Measurements from ENCODE around the gene ACTN4.

DNA sequence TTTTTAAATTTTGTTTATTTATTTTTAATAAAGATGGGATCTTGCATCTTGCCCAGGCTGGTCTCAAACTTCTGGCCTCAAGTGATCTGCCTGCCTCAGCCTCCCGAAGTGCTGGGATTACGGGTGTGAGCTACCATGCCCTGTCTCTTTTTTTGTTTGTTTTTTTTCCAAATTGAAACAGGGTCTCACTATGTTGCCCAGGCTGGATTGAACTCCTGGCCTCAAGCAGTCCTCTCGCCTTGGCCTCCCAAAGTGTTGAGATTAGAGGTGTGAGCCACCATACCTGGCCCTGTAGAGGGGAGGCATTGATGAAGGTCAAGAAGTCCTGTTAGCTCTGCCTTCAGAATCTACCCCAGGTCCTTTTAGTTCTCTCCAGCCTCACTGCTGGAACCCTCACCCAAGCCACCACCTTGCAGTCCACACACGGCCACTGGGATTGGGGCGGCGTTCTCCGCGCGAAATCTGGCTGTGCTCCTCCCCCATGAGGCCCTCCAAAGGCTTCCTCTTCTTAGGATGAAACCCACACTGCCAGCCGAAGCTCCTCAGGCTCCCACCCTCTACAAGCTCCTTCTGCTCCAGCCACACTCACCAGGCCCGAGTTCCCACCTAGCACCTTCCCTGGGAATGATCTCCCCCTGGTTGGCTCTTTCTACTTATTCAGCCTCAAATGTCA, 34.9 kb downstream of the ACTN4 start:
- TF ChIP-seq CTCF (IDR thresholded peaks at IDR 0.05) (no peak), POLR2A (IDR thresholded peaks at IDR 0.05) (no peak)
